Measurements from ENCODE around the gene ASB13. TPM values are rescaled to one million over a fixed set of nuclear protein-coding genes. Genes with fewer than 3 reads are reported as not detected.

Gene ASB13
- total RNA-seq, 1 experiment from 2014 or later, result 18.4 TPM

DNA sequence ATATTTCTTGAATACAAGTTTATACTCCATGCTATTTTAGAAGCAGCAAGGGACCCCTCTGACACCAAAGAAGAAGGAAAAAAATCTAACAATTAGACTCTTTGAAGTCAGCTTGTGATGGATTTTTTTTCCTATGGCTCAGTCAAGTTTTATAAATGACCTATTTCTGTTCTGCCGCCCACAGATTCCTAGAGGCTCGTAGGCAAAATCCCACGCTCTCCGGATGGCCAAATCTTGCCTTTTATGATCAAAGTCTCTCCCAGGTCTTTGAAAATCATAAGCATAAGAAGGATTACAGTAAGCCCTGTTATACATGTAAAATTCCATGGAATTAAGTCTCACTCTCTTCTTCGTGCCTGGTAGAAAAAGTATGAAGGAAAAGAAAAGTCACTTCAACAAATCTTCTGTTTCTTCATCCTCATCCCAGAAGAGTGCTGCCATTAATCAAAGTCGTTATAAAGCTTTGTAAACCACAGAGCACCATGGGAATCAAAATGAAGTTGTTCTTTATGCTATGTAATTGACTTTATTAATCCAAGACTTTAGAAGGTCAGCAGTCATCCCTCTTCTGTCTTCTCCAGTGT, 33.1 kb downstream of the ASB13 start:
- H3K4me1 ChIP-seq (ENCODE audit: control insufficient read depth, insufficient read depth, low read length), result no peaks in the 10 kb centered on the region
- in situ Hi-C loops (cut with HindIII; ENCODE audit: low pct_unique_long_range_greater_than_20kb, low sequenced_read_pairs) (no loop called here), intact Hi-C loops (cut with micrococcal nuclease; ENCODE audit: unreplicated experiment) (no loop called here)
- TF ChIP-seq CTCF (IDR thresholded peaks at IDR 0.05) (no peak), TCF7L2 (IDR thresholded peaks at IDR 0.05; ENCODE audit: low read depth, low read length) (no peak), SIN3A (IDR thresholded peaks at IDR 0.05; ENCODE audit: borderline replicate concordance, insufficient read depth, low read depth, low read length) (no peak), POLR2AphosphoS5 (IDR thresholded peaks at IDR 0.05; ENCODE audit: low read depth, low read length) (no peak)
- TF ChIP-seq, protein P1, sequence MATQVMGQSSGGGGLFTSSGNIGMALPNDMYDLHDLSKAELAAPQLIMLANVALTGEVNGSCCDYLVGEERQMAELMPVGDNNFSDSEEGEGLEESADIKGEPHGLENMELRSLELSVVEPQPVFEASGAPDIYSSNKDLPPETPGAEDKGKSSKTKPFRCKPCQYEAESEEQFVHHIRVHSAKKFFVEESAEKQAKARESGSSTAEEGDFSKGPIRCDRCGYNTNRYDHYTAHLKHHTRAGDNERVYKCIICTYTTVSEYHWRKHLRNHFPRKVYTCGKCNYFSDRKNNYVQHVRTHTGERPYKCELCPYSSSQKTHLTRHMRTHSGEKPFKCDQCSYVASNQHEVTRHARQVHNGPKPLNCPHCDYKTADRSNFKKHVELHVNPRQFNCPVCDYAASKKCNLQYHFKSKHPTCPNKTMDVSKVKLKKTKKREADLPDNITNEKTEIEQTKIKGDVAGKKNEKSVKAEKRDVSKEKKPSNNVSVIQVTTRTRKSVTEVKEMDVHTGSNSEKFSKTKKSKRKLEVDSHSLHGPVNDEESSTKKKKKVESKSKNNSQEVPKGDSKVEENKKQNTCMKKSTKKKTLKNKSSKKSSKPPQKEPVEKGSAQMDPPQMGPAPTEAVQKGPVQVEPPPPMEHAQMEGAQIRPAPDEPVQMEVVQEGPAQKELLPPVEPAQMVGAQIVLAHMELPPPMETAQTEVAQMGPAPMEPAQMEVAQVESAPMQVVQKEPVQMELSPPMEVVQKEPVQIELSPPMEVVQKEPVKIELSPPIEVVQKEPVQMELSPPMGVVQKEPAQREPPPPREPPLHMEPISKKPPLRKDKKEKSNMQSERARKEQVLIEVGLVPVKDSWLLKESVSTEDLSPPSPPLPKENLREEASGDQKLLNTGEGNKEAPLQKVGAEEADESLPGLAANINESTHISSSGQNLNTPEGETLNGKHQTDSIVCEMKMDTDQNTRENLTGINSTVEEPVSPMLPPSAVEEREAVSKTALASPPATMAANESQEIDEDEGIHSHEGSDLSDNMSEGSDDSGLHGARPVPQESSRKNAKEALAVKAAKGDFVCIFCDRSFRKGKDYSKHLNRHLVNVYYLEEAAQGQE (IDR thresholded peaks at IDR 0.05; ENCODE audit: insufficient read depth in 1 of 2, low read depth in 2 of 2, low read length in 1 of 2), result no peak
- CTCF ChIA-PET, result no interaction called here
- POLR2A ChIA-PET, result no interaction called here
- DNase-seq (ENCODE audit: low read depth, low spot score), result no peak
- no peaks in the 10 kb centered on the region for H3K9me3 ChIP-seq (ENCODE audit: control insufficient read depth, insufficient read depth, low read depth, low read length)
- no peak overlapping the region for H3K27ac ChIP-seq (ENCODE audit: low read length)
- no TSS peak for BruUV-seq (replicated peaks)
- no peaks in the 10 kb centered on the region for H3K36me3 ChIP-seq (ENCODE audit: control insufficient read depth, insufficient read depth, low read length)
- H3K27me3 ChIP-seq (ENCODE audit: control insufficient read depth, insufficient read depth, low read length), result no peaks in the 10 kb centered on the region
- no peak overlapping the region for H3K4me3 ChIP-seq (ENCODE audit: low read depth in 2 of 2, low read length in 2 of 2)
- no peak for ATAC-seq

GRCh38 chr10:5632446-5632845, 33.9 kb downstream of the ASB13 start:
- DNase-seq (ENCODE audit: low read depth, low spot score) (no peak), ATAC-seq (no peak)
- no peak for TF ChIP-seq SIN3A (IDR thresholded peaks at IDR 0.05; ENCODE audit: borderline replicate concordance, insufficient read depth, low read depth, low read length)
- TF ChIP-seq, protein P1 (IDR thresholded peaks at IDR 0.05; ENCODE audit: insufficient read depth in 1 of 2, low read depth in 2 of 2, low read length in 1 of 2), result no peak
- in situ Hi-C loops (cut with HindIII; ENCODE audit: low pct_unique_long_range_greater_than_20kb, low sequenced_read_pairs), result no loop called here
- Histone ChIP-seq H3K36me3 (ENCODE audit: control insufficient read depth, insufficient read depth, low read length) (no peaks in the 10 kb centered on the region), H3K4me1 (ENCODE audit: control insufficient read depth, insufficient read depth, low read length) (no peaks in the 10 kb centered on the region), H3K4me3 (ENCODE audit: low read depth in 2 of 2, low read length in 2 of 2) (no peak overlapping the region), H3K9me3 (ENCODE audit: control insufficient read depth, insufficient read depth, low read depth, low read length) (no peaks in the 10 kb centered on the region), H3K27ac (ENCODE audit: low read length) (no peak overlapping the region), H3K27me3 (ENCODE audit: control insufficient read depth, insufficient read depth, low read length) (no peaks in the 10 kb centered on the region)
- ChIA-PET CTCF (no interaction called here), POLR2A (no interaction called here)
- BruUV-seq (replicated peaks), result no TSS peak
- intact Hi-C loops (cut with micrococcal nuclease; ENCODE audit: unreplicated experiment), result no loop called here
